HepG2 (cell line): ENCODE measurements around the gene C1orf21. TPM values are rescaled to one million over a fixed set of nuclear protein-coding genes. Genes with fewer than 3 reads are reported as not detected.
A peak's percentile ranks its signal among the peaks of the same experiment; 100 is the strongest.

ENCODE experiments used
- ATAC-seq: fragments of 200-7000 bp; cut with Tn5 transposase; 3 replicates; pipeline ENCODE4 v1.9.1; 2020; ENCODE audit warnings: mild to moderate bottlenecking, moderate library complexity
- BruUV-seq: library from RNA; stranded (reverse); fragments of 400-500 nt; replicated peaks from 2 replicates; lab custom pipeline; 2021; lab: Mats Ljungman, UMichigan
- CTCF ChIA-PET: fragments of 300-600 bp; formaldehyde crosslinking; extraction: SDS; loops from one replicate; lab custom pipeline; 2021; ENCODE audit warnings: low total read pairs, inconsistent platforms, low intra/inter-chr PET ratio; lab: Yijun Ruan, JAX
- POLR2A ChIA-PET: fragments of 350-600 bp; sonication (Branson Sonifier 250); formaldehyde crosslinking; loops from one replicate; lab custom pipeline; 2020; ENCODE audit warnings: antibody characterized with exemption, inconsistent platforms; lab: Yijun Ruan, JAX
- DNase-seq: peaks from one replicate; pipeline ENCODE4 v3.0.0-alpha.2; 2015; ENCODE audit warnings: low spot score
- FAIRE-seq: peaks from 3 replicates; lab custom pipeline; 2011; peaks lifted over from hg19 to GRCh38; lab: Jason Lieb, UNC
- H2AFZ ChIP-seq: one replicate; pipeline ENCODE4 v1.6.1; 2011; ENCODE audit warnings: low read length, inconsistent platforms
- H3K27ac ChIP-seq: fragments of 300-600 bp; 3 replicates; pipeline ENCODE4 v1.8.0; 2011; ENCODE audit warnings: mixed run types, mild to moderate bottlenecking, mixed read lengths, low read length, inconsistent platforms; ENCODE audit not compliant: insufficient read depth; ENCODE audit errors: extremely low read length
- H3K27me3 ChIP-seq, 2 experiments: fragments of 200-600 bp in 1 of 2; 2 replicates in 1 of 2; 3 replicates in 1 of 2; pipeline versions ENCODE4 v1.6.0 to v1.8.0; 2011; ENCODE audit warnings: low read length in 2 of 2, mild to moderate bottlenecking in 2 of 2, moderate library complexity in 2 of 2, inconsistent platforms in 1 of 2; ENCODE audit not compliant: insufficient read depth in 2 of 2, control insufficient read depth in 1 of 2
- H3K36me3 ChIP-seq, 2 experiments: fragments of 200-600 bp in 1 of 2; replicated peaks in 1 of 2; 2 replicates in 1 of 2; 3 replicates in 1 of 2; pipeline versions ENCODE4 v1.5.1 to v1.8.0; 2011; ENCODE audit warnings: low read length in 2 of 2, inconsistent platforms in 1 of 2; ENCODE audit not compliant: insufficient read depth in 2 of 2, control insufficient read depth in 1 of 2
- H3K4me1 ChIP-seq: 2 replicates; pipeline ENCODE4 v1.5.1; 2012; ENCODE audit warnings: low read length, inconsistent platforms; ENCODE audit not compliant: insufficient read depth
- H3K4me2 ChIP-seq: 2 replicates; pipeline ENCODE4 v1.6.0; 2011; ENCODE audit warnings: low read depth, low read length, inconsistent platforms
- H3K4me3 ChIP-seq, 3 experiments: fragments of 200-600 bp in 1 of 3; sonication (generic), shearing (Covaris generic) in 1 of 3; replicated peaks in 1 of 3; 2 replicates each; pipeline ENCODE4 v1.5.1; 2011 to 2016; ENCODE audit warnings: low read length in 3 of 3, inconsistent platforms in 2 of 3, low read depth in 2 of 3, mild to moderate bottlenecking in 2 of 3, control low read depth in 1 of 3, mixed read lengths in 1 of 3; ENCODE audit not compliant: insufficient read depth in 1 of 3
- H3K79me2 ChIP-seq: one replicate; pipeline ENCODE4 v1.6.1; 2011; ENCODE audit warnings: low read length, inconsistent platforms; ENCODE audit not compliant: insufficient read depth
- H3K9ac ChIP-seq: 2 replicates; pipeline ENCODE4 v1.6.0; 2011; ENCODE audit warnings: mild to moderate bottlenecking, low read depth, low read length, inconsistent platforms; ENCODE audit not compliant: insufficient read depth
- H3K9me3 ChIP-seq: 2 replicates; pipeline ENCODE4 v1.5.1; 2012; ENCODE audit warnings: mild to moderate bottlenecking, low read length
- H4K20me1 ChIP-seq: 2 replicates; pipeline ENCODE4 v1.6.0; 2011; ENCODE audit warnings: inconsistent platforms, mild to moderate bottlenecking, low read length, moderate library complexity; ENCODE audit not compliant: insufficient read depth
- ATF1 ChIP-seq: IDR thresholded peaks from 2 replicates; pipeline ENCODE4 v1.6.1; 2016; ENCODE audit warnings: mild to moderate bottlenecking, control low read depth
- GZF1 ChIP-seq: sonication (generic); formaldehyde crosslinking; IDR thresholded peaks from 2 replicates; pipeline ENCODE4 v1.5.1; 2020; ENCODE audit warnings: mild to moderate bottlenecking, missing genetic modification reagents
- KAT2B ChIP-seq: fragments of 150-350 bp; IDR thresholded peaks from 2 replicates; pipeline ENCODE4 v1.6.1; 2014; ENCODE audit warnings: low read depth, low read length, borderline replicate concordance
- STAG1 ChIP-seq: sonication (generic); formaldehyde crosslinking; IDR thresholded peaks from 2 replicates; pipeline ENCODE4 v1.4.0; 2020; ENCODE audit warnings: missing genetic modification reagents
- TAF15 ChIP-seq: fragments of 200-400 bp; formaldehyde crosslinking; IDR thresholded peaks from one replicate; pipeline ENCODE4 v1.6.1; 2018; ENCODE audit warnings: mild to moderate bottlenecking, low read depth, low read length; ENCODE audit not compliant: poor library complexity, severe bottlenecking
- WGBS: methylation state at CpG from one replicate; pipeline ENCODE4 v1.1.6; 2017; ENCODE audit warnings: low lambda C conversion rate; 5-methylcytosine and 5-hydroxymethylcytosine counted together
- in situ Hi-C: cut with HindIII; loops from 2 replicates; pipeline ENCODE4 v1.10.0; 2017; ENCODE audit warnings: low pct_unique_long_range_greater_than_20kb; ENCODE audit not compliant: extremely low pct_ligation_motif_present
- intact Hi-C: fragments of 100-400 bp; cut with micrococcal nuclease; formaldehyde crosslinking; loops from one replicate; pipeline ENCODE4 v1.10.0; 2022; ENCODE audit not compliant: unreplicated experiment
- polyA plus RNA-seq, 8 experiments: library from polyadenylated mRNA; depleted of rRNA in 3 of 8; stranded (reverse) in 7 of 8; unstranded in 1 of 8; fragments of >200 nt; fragmentation: Illumina TruSeq in 4 of 8; extraction: Trizol in 4 of 8; gene quantifications; 2 replicates each; pipeline versions ENCODE4 v1.2.1 to v1.2.3, GENCODE V29; 2011 to 2016; ENCODE audit warnings: low read depth in 4 of 8, missing spikeins in 1 of 8, mixed read lengths in 1 of 8; ENCODE audit not compliant: insufficient read depth in 1 of 8
- total RNA-seq, 5 experiments: library from RNA; depleted of rRNA; stranded (reverse); fragments of >200 nt; fragmentation: Illumina TruSeq; extraction: Trizol; gene quantifications; 2 replicates each; pipeline ENCODE4 v1.2.3, GENCODE V29; 2016; ENCODE audit warnings: low read depth in 1 of 5

The C1orf21 gene
- total and polyA plus RNA-seq, 2 of the 13 experiments (the other 11 are each of a cell fraction or from before 2014, with no cell fraction given): not detected

- no peak overlapping the region for H3K27ac ChIP-seq
- H3K4me1 ChIP-seq: no peaks in the 10 kb centered on the region
- TF ChIP-seq GZF1 (peak; percentile 72; the same call in 1 of the 2 replicates), TAF15 (no peak)
- TF ChIP-seq, all 625 proteins: peak for 1
- DNase-seq (no peak), ATAC-seq (no peak), FAIRE-seq (no peak)
- H3K9ac ChIP-seq: no peak overlapping the region
- H2AFZ ChIP-seq: no peak overlapping the region
- ChIA-PET CTCF (no interaction called here), POLR2A (no interaction called here)
- in situ Hi-C loops (no loop called here), intact Hi-C loops (no loop called here)
- H3K4me2 ChIP-seq: no peak overlapping the region
- peaks cover 0 to 5% of the 10 kb centered on the region in 2 experiments; a peak in 1 of 5 replicates for H3K27me3 ChIP-seq
- H3K36me3 ChIP-seq: no peaks in the 10 kb centered on the region
- no TSS peak for BruUV-seq
- 49% methylated on average over 4 of the region's 5 CpGs for WGBS
- H3K4me3 ChIP-seq: no peak overlapping the region
- no peaks in the 10 kb centered on the region for H3K9me3 ChIP-seq
- H3K79me2 ChIP-seq: no peaks in the 10 kb centered on the region
- H4K20me1 ChIP-seq: no peaks in the 10 kb centered on the region
Observed at GRCh38 chr1:184376369-184376768, 10.5 kb upstream of the C1orf21 start.

- intact Hi-C loops (no loop called here), in situ Hi-C loops (no loop called here)
- Histone ChIP-seq H3K36me3 (no peaks in the 10 kb centered on the region), H3K79me2 (no peaks in the 10 kb centered on the region), H3K27me3 (0 out of 5 replicates have a peak, but pooled peaks cover 0 to 3% of the 10 kb centered on the region in 2 experiments), H3K4me2 (no peak overlapping the region), H2AFZ (no peak overlapping the region), H3K9ac (no peak overlapping the region), H3K9me3 (no peaks in the 10 kb centered on the region), H3K4me1 (no peaks in the 10 kb centered on the region), H3K27ac (no peak overlapping the region), H4K20me1 (no peaks in the 10 kb centered on the region), H3K4me3 (no peak overlapping the region)
- DNase-seq (no peak), ATAC-seq (peak; percentile 55), FAIRE-seq (no peak)
- BruUV-seq: no TSS peak
- ChIA-PET POLR2A (no interaction called here), CTCF (no interaction called here)
- WGBS: 41% methylated on average over 5 of the region's 6 CpGs
- TF ChIP-seq KAT2B (no peak), ATF1 (CRISPR knock-in tag) (no peak), STAG1 (CRISPR knock-in tag) (peak; percentile 28; the same call in 1 of the 2 replicates)
Observed at GRCh38 chr1:184379111-184379752, 7.6 kb upstream of the C1orf21 start.
